Epithelial cell of esophagus (primary cell): ENCODE data around the gene NEK2.

ENCODE experiments used
- DNase-seq: peaks from one replicate; pipeline ENCODE4 v3.0.0; 2010; ENCODE audit warnings: low read depth
- H3K4me3 ChIP-seq: 2 replicates; pipeline ENCODE4 v1.5.1; 2011; ENCODE audit warnings: mild to moderate bottlenecking, low read length, control low read depth
- TF ChIP-seq, protein P1 (sequence below): IDR thresholded peaks from 2 replicates; pipeline ENCODE4 v1.5.1; 2011; ENCODE audit warnings: low read depth, mild to moderate bottlenecking, low read length, control low read depth, inconsistent platforms; ENCODE audit not compliant: insufficient read depth; ENCODE audit errors: missing control alignments

NEK2 gene

DNA sequence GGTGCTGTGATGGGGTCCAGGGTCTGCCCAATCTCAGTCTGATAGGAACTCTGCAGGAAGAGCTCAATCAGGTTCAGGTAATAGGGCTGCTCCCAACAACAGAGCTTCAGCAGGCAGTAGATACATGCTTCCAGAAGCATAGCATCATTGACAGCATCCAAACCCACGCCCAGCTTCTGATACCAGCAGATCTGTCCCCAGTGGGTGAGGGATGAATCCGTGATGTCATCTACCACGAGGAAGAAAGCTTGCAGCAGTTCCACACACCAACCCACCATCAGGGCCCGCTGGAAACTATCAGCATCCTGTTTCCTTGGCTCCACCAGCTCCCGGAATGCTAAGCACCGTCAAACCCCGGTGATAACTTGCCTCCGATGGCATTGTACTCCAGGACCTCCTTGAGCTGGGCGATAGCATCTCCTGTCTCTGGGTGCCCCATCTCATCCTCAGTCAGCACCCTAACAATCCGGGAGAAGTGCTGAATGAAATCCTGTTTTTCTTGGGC lies 14.7 kb downstream of the NEK2 start:
- H3K4me3 ChIP-seq = no peak overlapping the region
- TF ChIP-seq, protein P1, sequence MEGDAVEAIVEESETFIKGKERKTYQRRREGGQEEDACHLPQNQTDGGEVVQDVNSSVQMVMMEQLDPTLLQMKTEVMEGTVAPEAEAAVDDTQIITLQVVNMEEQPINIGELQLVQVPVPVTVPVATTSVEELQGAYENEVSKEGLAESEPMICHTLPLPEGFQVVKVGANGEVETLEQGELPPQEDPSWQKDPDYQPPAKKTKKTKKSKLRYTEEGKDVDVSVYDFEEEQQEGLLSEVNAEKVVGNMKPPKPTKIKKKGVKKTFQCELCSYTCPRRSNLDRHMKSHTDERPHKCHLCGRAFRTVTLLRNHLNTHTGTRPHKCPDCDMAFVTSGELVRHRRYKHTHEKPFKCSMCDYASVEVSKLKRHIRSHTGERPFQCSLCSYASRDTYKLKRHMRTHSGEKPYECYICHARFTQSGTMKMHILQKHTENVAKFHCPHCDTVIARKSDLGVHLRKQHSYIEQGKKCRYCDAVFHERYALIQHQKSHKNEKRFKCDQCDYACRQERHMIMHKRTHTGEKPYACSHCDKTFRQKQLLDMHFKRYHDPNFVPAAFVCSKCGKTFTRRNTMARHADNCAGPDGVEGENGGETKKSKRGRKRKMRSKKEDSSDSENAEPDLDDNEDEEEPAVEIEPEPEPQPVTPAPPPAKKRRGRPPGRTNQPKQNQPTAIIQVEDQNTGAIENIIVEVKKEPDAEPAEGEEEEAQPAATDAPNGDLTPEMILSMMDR = no peak
- DNase-seq = no peak

DNA sequence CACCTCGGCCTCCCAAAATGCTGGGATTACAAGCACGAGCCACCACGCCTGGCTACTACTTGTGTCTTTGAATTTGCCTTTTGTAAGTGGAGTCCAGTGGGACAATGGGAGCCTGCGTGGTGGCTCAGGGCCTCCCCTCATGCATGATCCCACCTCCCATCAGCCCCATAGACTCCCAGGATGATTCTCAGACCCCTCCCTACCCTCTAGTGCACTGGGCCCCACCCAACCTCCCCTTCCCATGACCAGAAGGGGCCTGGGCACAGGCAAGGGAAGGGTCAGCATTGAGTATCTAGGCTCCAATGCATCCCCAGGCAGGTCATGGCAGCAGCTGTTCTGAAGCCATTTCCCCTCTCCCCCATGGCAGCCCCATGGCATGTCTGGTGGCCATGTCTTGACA lies 18.7 kb downstream of the NEK2 start:
- DNase-seq = no peak
- TF ChIP-seq, protein P1 = no peak
- no peak overlapping the region for H3K4me3 ChIP-seq

DNA sequence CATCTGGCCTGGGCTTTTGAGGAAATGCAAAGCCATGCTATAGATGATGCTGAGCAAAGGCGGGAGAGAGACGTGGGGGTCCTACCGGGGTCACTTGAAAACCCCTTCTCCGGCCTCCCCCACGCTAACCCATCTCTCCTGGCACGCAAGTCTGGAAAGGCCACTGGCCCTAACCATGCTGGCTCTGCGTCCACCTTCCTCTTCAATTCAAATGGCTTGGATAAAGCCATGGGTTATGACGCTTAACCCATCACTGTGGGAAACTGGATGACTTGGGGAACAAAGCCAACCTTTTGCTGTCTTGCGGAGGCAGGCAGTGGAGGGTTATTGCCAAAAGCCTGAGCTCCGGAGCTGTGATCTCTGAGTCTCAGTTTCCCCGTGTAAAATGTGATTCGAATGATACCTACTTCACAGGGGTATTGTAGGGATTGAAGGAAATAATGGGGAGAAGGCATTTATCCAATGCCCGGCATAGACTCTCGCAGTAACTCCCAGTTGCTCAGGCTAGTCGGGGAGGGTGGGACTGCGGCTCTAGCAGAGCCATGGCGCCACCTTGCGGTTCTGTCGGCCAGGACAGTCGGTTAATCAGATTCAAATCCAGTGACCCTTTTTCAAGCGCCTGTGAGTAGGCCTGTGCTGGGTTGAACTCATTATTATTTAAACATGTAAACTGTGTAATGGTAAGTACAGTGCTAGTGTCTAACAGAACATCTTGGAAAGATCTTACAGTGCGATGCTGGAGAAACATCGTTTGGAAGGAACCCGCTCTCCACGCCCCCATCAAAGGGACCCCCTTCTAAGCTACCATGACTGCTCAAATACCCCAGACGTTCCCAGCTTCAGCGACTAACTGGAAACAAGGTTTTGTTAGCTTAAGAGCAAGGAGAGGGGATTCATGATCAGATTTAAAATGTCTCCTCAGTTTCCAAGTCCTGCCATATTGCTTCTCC lies 20.3 kb downstream of the NEK2 start:
- peak; percentile 87 for DNase-seq
- TF ChIP-seq, protein P1 = peak; percentile 93
- no peak overlapping the region for H3K4me3 ChIP-seq

DNA sequence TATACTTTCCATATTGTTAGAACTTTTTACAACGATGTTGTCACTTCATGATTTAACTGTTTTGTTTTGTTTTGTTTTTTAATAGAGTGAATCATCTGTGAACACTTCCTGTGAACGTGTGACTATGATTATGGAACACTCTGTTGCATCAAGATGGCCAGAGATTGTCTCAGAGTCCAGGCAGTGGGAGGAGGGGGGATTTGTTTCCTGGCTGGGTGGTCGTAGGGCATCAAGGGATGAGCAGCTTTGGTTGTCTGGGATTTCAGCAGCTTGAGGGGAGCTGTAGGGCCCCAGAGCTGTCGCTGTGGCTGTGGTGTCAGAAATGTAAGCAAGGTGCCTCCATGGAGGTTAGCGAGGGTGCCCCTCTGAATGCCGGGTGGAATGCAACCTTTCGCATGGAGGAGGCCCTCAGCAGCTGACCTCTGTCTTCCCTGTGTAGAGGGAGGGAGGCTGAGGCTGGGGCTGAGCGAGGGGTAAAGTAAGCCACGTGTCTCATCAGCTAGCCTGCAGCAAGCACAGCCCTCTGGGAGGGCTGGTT lies 21.4 kb downstream of the NEK2 start:
- TF ChIP-seq, protein P1 = no peak
- peak; percentile 63 for DNase-seq
- H3K4me3 ChIP-seq = no peak overlapping the region

DNA sequence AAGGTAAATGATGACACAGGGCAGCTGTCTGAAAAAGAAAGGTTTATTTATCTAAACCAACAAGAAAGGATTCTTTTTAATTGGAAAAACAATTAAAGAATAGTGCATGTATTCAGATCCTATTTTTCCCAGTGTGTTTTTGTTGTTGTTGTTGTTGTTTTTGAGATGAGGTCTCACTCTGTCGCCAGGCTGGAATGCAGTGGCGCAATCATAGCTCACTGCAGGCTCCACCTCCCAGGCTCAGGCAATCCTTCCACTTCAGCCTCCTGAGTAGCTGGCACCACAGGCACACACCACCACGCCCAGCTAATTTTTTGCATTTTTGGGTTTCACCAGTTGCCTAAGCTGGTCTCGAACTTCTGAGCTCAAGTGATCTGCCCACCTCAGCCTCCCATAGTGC lies 22.1 kb downstream of the NEK2 start:
- peak; percentile 50 for DNase-seq
- TF ChIP-seq, protein P1 = no peak
- no peak overlapping the region for H3K4me3 ChIP-seq

DNA sequence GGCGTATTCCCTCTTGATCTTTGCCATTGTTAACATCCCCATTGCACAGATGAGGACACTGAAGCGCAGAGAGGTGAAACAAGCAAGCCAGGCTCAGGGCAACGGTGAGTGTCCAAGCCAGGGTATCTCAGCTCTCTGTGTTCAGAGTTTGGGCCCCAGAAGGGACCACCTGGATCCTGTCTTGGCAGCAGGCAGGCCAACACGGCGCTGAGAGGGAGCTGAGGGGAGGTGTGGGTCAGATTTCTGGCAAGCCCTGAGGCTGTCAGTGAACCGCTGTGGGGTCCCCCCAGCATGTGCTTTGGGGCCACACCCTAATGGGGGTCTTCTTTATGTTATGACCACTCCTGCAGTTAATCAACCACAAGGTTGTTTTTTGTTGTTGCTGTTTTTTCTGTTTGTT lies 23.1 kb downstream of the NEK2 start:
- TF ChIP-seq, protein P1 = no peak
- DNase-seq = no peak
- H3K4me3 ChIP-seq = no peak overlapping the region
